Daoy (cell line): ENCODE measurements around the gene MEF2A. TPM values are rescaled to one million over a fixed set of nuclear protein-coding genes. Genes with fewer than 3 reads are reported as not detected.

Experiments used
- DNase-seq: peaks from one replicate; pipeline ENCODE4 v3.0.0-alpha.2; 2015; ENCODE audit warnings: low read depth
- total RNA-seq: library from RNA; depleted of rRNA; stranded (reverse); fragments of >200 nt; shearing (Covaris generic); gene quantifications from 2 replicates; pipeline ENCODE4 v1.2.3, GENCODE V29; 2014

Gene MEF2A
- total RNA-seq, 1 experiment from 2014 or later: 24.2 TPM

GRCh38 chr15:99703603-99704443 is 138.0 kb downstream of the MEF2A start:
- DNase-seq: peak; percentile 72

GRCh38 chr15:99704444-99704838 is 138.7 kb downstream of the MEF2A start:
- DNase-seq: peak; percentile 70

- DNase-seq: peak; percentile 27
Observed at GRCh38 chr15:99706557-99707303, 140.9 kb downstream of the MEF2A start.

GRCh38 chr15:99707473-99708270 is 141.9 kb downstream of the MEF2A start:
- peak; percentile 70 for DNase-seq

GRCh38 chr15:99708563-99708962 is 142.8 kb downstream of the MEF2A start:
- peak; percentile 92 for DNase-seq

- DNase-seq: no peak
Observed at GRCh38 chr15:99709243-99709986, 143.6 kb downstream of the MEF2A start.

GRCh38 chr15:99711625-99712024 is 145.8 kb downstream of the MEF2A start:
- DNase-seq: no peak

GRCh38 chr15:99712415-99712814 is 146.6 kb downstream of the MEF2A start:
- DNase-seq: no peak

GRCh38 chr15:99716540-99717095 is 150.8 kb downstream of the MEF2A start:
- no peak for DNase-seq

GRCh38 chr15:99717161-99718009 is 151.6 kb downstream of the MEF2A start:
- DNase-seq: no peak

GRCh38 chr15:99718421-99718820 is 152.6 kb downstream of the MEF2A start:
- no peak for DNase-seq

- peak; percentile 34 for DNase-seq
Observed at GRCh38 chr15:99719096-99719541, 153.3 kb downstream of the MEF2A start.

- DNase-seq: no peak
Observed at GRCh38 chr15:99720533-99720932, 154.7 kb downstream of the MEF2A start.

GRCh38 chr15:99721104-99721778 is 155.5 kb downstream of the MEF2A start:
- DNase-seq: no peak

- DNase-seq: no peak
Observed at GRCh38 chr15:99721896-99722295, 156.1 kb downstream of the MEF2A start.

GRCh38 chr15:99722406-99722805 is 156.6 kb downstream of the MEF2A start:
- no peak for DNase-seq

- no peak for DNase-seq
Observed at GRCh38 chr15:99726333-99726732, 160.5 kb downstream of the MEF2A start.

GRCh38 chr15:99727330-99727729 is 161.5 kb downstream of the MEF2A start:
- DNase-seq: no peak

GRCh38 chr15:99727733-99728132 is 161.9 kb downstream of the MEF2A start:
- no peak for DNase-seq
